GM19035 (cell line): ENCODE results near the gene CABYR.
"Not testable (repeated sequence)": the region's sequence is repeated elsewhere in the genome, so short reads cannot be mapped to it uniquely, and the experiment has no call there.

Source experiments
- ATAC-seq: cut with Tn5 transposase; IDR thresholded peaks from one replicate; pipeline ENCODE4 v1.9.1; 2021; ENCODE audit not compliant: unreplicated experiment

CABYR gene

GRCh38 chr18:24127735-24128134 lies 11.1 kb upstream of the CABYR start:
- ATAC-seq: no peak

GRCh38 chr18:24128700-24129099 lies 10.2 kb upstream of the CABYR start:
- no peak for ATAC-seq

GRCh38 chr18:24130494-24130893 lies 8.4 kb upstream of the CABYR start:
- ATAC-seq: no peak

GRCh38 chr18:24136967-24137373 lies 1.9 kb upstream of the CABYR start:
- no peak for ATAC-seq

- ATAC-seq: no peak
These were observed 463 bp upstream of the CABYR start for GRCh38 chr18:24138409-24138788.

- ATAC-seq: no peak
These were observed 1.8 kb downstream of the CABYR start for GRCh38 chr18:24140697-24141096.

- no peak for ATAC-seq
These were observed 3.5 kb downstream of the CABYR start for GRCh38 chr18:24142376-24142775.

- not testable (repeated sequence) for ATAC-seq
These were observed 10.7 kb downstream of the CABYR start for GRCh38 chr18:24149591-24149990.

- ATAC-seq: no peak
These were observed 14.5 kb downstream of the CABYR start for GRCh38 chr18:24153397-24153796.

- ATAC-seq: no peak
These were observed 19.0 kb downstream of the CABYR start for GRCh38 chr18:24157855-24158254.

- ATAC-seq: no peak
These were observed 21.2 kb downstream of the CABYR start for GRCh38 chr18:24160086-24160485.

GRCh38 chr18:24161304-24161703 lies 22.4 kb downstream of the CABYR start:
- ATAC-seq: no peak

GRCh38 chr18:24168496-24168895 lies 29.6 kb downstream of the CABYR start:
- no peak for ATAC-seq

GRCh38 chr18:24170360-24170759 lies 31.5 kb downstream of the CABYR start:
- no peak for ATAC-seq

- no peak for ATAC-seq
These were observed 35.1 kb downstream of the CABYR start for GRCh38 chr18:24173997-24174396.

GRCh38 chr18:24176727-24177416 lies 38.0 kb downstream of the CABYR start:
- ATAC-seq: peak; percentile 88

- no peak for ATAC-seq
These were observed 38.8 kb downstream of the CABYR start for GRCh38 chr18:24177499-24178133.

- ATAC-seq: no peak
These were observed 41.2 kb downstream of the CABYR start for GRCh38 chr18:24180048-24180447.

GRCh38 chr18:24181806-24182205 lies 42.9 kb downstream of the CABYR start:
- ATAC-seq: no peak

- ATAC-seq: no peak
These were observed 46.9 kb downstream of the CABYR start for GRCh38 chr18:24185805-24186204.

GRCh38 chr18:24187049-24187448 lies 48.2 kb downstream of the CABYR start:
- ATAC-seq: peak; percentile 46

- ATAC-seq: no peak
These were observed 48.8 kb downstream of the CABYR start for GRCh38 chr18:24187689-24188088.

- ATAC-seq: no peak
These were observed 49.3 kb downstream of the CABYR start for GRCh38 chr18:24188120-24188519.
